NCI-H2029 treated with DMSO at 0.1 percent for 48 hours (cell line): Measurements from ENCODE around the gene ATP13A4.

Source experiments
- DNase-seq: peaks from one replicate; lab custom pipeline; 2025; lab: John Stamatoyannopoulos, UW

Gene ATP13A4

GRCh38 chr3:193491026-193491425 is 63.7 kb downstream of the ATP13A4 start:
- no peak for DNase-seq

- no peak for DNase-seq
These were observed 64.1 kb downstream of the ATP13A4 start for GRCh38 chr3:193490580-193490979.

GRCh38 chr3:193489949-193490348 is 64.7 kb downstream of the ATP13A4 start:
- no peak for DNase-seq

GRCh38 chr3:193488741-193489140 is 66.0 kb downstream of the ATP13A4 start:
- DNase-seq = no peak

GRCh38 chr3:193483988-193484539 is 70.6 kb downstream of the ATP13A4 start:
- DNase-seq = no peak

GRCh38 chr3:193481436-193481835 is 73.3 kb downstream of the ATP13A4 start:
- no peak for DNase-seq

GRCh38 chr3:193474446-193474845 is 80.2 kb downstream of the ATP13A4 start:
- no peak for DNase-seq

- no peak for DNase-seq
These were observed 84.0 kb downstream of the ATP13A4 start for GRCh38 chr3:193470710-193471109.

GRCh38 chr3:193465992-193466608 is 88.6 kb downstream of the ATP13A4 start:
- DNase-seq = no peak

GRCh38 chr3:193464889-193465288 is 89.8 kb downstream of the ATP13A4 start:
- no peak for DNase-seq

- no peak for DNase-seq
These were observed 97.2 kb downstream of the ATP13A4 start for GRCh38 chr3:193457526-193457925.

GRCh38 chr3:193452338-193452737 is 102.4 kb downstream of the ATP13A4 start:
- no peak for DNase-seq

GRCh38 chr3:193451902-193452301 is 102.8 kb downstream of the ATP13A4 start:
- DNase-seq = no peak

GRCh38 chr3:193446965-193447602 is 107.6 kb downstream of the ATP13A4 start:
- no peak for DNase-seq

- no peak for DNase-seq
These were observed 115.3 kb downstream of the ATP13A4 start for GRCh38 chr3:193439423-193439822.

- DNase-seq = no peak
These were observed 135.9 kb downstream of the ATP13A4 start for GRCh38 chr3:193418576-193419373.

GRCh38 chr3:193416629-193417028 is 138.1 kb downstream of the ATP13A4 start:
- no peak for DNase-seq

GRCh38 chr3:193407688-193408087 is 147.0 kb downstream of the ATP13A4 start:
- no peak for DNase-seq

GRCh38 chr3:193407112-193407511 is 147.6 kb downstream of the ATP13A4 start:
- DNase-seq = no peak

GRCh38 chr3:193403307-193403706 is 151.4 kb downstream of the ATP13A4 start:
- no peak for DNase-seq

GRCh38 chr3:193400304-193400703 is 154.4 kb downstream of the ATP13A4 start:
- DNase-seq = peak; percentile 9

- DNase-seq = no peak
These were observed 158.0 kb downstream of the ATP13A4 start for GRCh38 chr3:193396451-193397244.
